Spinal cord (tissue), 10 donors: Measurements from ENCODE around the gene NAALADL1. TPM values are rescaled to one million over a fixed set of nuclear protein-coding genes. Genes with fewer than 3 reads are reported as not detected.

Source experiments
- DNase-seq, 6 donors: peaks; one replicate each; pipeline versions ENCODE4 v3.0.0 to v3.0.0-alpha.2; 2013 to 2015; ENCODE audit warnings: low spot score in 6 of 6, low read depth in 4 of 6
- H3K27ac ChIP-seq: one replicate; pipeline ENCODE4 v1.5.1; 2013; ENCODE audit warnings: low read depth, low read length, control low read depth
- H3K27me3 ChIP-seq: one replicate; pipeline ENCODE4 v1.6.1; 2013; ENCODE audit warnings: low read length; ENCODE audit not compliant: control insufficient read depth, insufficient read depth
- H3K36me3 ChIP-seq: one replicate; pipeline ENCODE4 v1.6.1; 2013; ENCODE audit warnings: low read length; ENCODE audit not compliant: control insufficient read depth, insufficient read depth
- H3K4me1 ChIP-seq: one replicate; pipeline ENCODE4 v1.6.1; 2013; ENCODE audit warnings: low read length; ENCODE audit not compliant: control insufficient read depth, insufficient read depth
- H3K4me3 ChIP-seq: one replicate; pipeline ENCODE4 v1.5.1; 2013; ENCODE audit warnings: low read depth, low read length, control low read depth
- H3K9me3 ChIP-seq: one replicate; pipeline ENCODE4 v1.6.1; 2013; ENCODE audit warnings: low read length; ENCODE audit not compliant: control insufficient read depth, insufficient read depth
- WGBS: methylation state at CpG from one replicate; pipeline ENCODE4 v1.1.5; 2013; ENCODE audit warnings: missing lambda C conversion rate; ENCODE audit not compliant: insufficient coverage; 5-methylcytosine and 5-hydroxymethylcytosine counted together
- polyA plus RNA-seq, 2 donors: library from polyadenylated mRNA; unstranded; fragments of 120-200 nt; gene quantifications; one replicate each; pipeline ENCODE4 v1.2.1, GENCODE V29; 2013; ENCODE audit not compliant: insufficient read length in 2 of 2
- total RNA-seq, 2 donors: library from RNA; depleted of rRNA in 1 of 2; stranded (reverse); fragments of 120-200 nt in 1 of 2; fragments of >200 nt in 1 of 2; gene quantifications; one replicate each; pipeline versions ENCODE4 v1.2.3 to v1.2.4, GENCODE V29; 2013 to 2014
- donor health status: healthy.

NAALADL1 gene
- total and polyA plus RNA-seq, 4 donors, result 5.5 to 25.2 (median 7.9) TPM

DNA sequence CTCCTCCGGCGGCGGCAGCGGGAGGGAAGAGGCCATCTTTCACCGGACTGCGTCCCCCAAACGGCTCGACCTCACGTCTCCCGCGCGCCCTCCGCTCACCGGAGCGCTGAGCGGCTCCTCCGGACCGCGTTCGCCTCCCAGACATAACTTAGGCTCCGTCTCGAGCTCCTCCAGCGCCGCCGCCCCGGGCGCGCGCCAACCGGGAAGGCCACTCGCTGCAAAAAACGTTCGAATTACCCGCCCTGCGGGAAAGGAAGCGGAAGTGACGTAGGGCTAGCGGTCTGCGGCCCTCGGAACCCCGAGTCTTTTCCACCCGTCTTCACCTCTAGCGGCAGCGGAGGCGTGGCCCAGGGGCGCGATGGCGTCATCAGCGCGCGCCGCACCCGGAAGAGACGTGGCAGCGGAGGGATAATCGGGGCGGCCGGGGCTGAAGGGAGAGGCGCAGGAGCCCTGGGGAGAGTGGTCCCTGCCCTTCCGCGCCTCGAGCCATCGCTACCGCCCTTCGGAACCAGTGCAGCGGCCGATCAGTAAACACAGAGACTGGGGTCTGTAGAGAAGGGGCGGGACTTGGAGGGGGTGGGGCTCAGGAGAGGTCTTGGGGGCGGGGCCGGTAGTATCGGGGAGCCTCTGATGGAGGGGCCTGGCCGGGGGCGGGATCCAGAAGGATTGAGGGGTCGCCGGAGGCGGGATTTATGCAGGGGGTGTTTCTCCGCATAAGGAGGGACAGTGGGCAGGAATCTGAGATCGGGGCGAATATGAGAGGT, 25.7 kb upstream of the NAALADL1 start, which contains the start of the genes CDCA5 and ZFPL1:
Gene CDCA5, minus strand, starts transcription at position 207 of the 764 bp plus-strand sequence. Its CDS starts 62 bp downstream, at position 145.
Gene ZFPL1, plus strand, starts transcription at position 389 of the 764 bp plus-strand sequence. CDS start 477 bp downstream, outside the sequence.
- peak; percentile 85 to 99 (median 93) for DNase-seq
- under 1% methylated on average over 77 of the region's 79 CpGs for WGBS
- H3K4me1 ChIP-seq, result peaks cover 24% of the 10 kb centered on the region
- H3K36me3 ChIP-seq, result peaks cover 39% of the 10 kb centered on the region
- H3K27ac ChIP-seq, result peak within 1 kb of the TSS; percentile 98
- H3K9me3 ChIP-seq, result no peaks in the 10 kb centered on the region
- H3K4me3 ChIP-seq, result peak within 1 kb of the TSS; percentile 85
- H3K27me3 ChIP-seq, result no peaks in the 10 kb centered on the region

DNA sequence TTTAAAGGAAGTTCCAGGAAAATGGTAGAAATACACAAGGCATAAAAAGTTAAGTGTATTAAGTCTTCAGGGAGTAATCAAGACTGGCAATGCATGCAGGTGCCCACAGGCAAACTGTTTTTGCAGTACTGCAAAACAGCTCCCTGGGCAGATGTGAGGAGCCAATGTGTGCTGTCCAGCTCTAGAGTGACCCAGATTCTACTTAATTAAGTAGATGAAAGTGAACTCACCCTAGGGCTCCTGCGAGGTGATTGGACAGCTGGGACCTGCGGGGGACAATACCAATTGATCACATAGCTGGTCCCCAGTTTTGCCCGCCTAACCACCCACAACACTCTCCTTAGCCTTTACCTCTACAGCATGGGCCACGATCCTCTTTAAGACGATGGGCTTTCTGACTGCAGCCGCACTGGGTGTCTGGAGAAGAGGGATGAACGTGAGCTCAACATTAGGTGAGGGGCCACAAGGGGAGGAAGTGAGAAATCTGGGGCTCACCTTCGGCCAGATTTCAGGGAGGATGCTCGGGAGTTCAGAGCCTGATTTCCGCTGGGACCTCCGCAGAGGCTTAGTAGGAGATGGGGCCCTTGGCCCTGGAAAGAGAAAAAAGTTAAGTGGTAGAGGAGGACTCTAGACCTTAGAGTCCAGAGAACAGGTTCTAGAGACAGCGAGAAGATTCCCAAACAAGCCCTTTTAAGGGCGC, 24.9 kb upstream of the NAALADL1 start:
- no peak for DNase-seq
- no peaks in the 10 kb centered on the region for H3K27me3 ChIP-seq
- H3K36me3 ChIP-seq, result peaks cover 38% of the 10 kb centered on the region
- H3K9me3 ChIP-seq, result no peaks in the 10 kb centered on the region
- H3K4me3 ChIP-seq, result peak overlapping the region; percentile 85
- H3K27ac ChIP-seq, result peak overlapping the region; percentile 98
- 0% methylated on average over 9 of the region's 13 CpGs for WGBS
- H3K4me1 ChIP-seq, result peaks cover 24% of the 10 kb centered on the region

DNA sequence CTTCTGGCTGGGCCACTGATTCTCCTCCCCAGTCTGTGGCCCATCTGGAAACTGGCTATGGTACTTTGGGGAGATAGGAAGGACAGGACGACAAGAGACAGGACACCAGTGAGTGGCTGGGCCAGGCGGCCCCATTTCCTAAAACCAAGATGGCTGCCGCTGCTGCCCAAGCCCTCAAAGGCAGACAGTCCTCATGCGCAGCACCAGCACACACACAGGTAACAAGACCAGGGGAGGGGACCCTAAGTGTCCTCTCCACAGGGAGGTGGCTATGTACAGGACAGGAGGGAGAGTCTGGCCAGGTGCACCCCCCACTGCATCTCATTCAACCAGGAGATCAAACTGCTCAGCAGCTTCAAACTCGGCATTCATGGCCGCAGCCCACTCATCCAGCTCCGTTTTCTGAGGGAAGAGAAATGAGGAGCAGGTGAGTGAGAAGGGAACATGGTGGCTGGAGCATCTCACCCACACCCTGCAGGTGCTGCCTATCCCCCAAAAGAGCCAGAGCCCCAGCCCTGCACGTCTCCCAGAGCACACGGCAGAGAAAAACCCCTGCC, 20.5 kb upstream of the NAALADL1 start:
- no peak for DNase-seq
- H3K27me3 ChIP-seq, result no peaks in the 10 kb centered on the region
- WGBS, result 100% methylated on average over 2 of the region's 9 CpGs
- H3K4me3 ChIP-seq, result no peak overlapping the region
- no peak overlapping the region for H3K27ac ChIP-seq
- H3K4me1 ChIP-seq, result peaks cover 13% of the 10 kb centered on the region
- H3K9me3 ChIP-seq, result no peaks in the 10 kb centered on the region
- peaks cover 14% of the 10 kb centered on the region for H3K36me3 ChIP-seq

DNA sequence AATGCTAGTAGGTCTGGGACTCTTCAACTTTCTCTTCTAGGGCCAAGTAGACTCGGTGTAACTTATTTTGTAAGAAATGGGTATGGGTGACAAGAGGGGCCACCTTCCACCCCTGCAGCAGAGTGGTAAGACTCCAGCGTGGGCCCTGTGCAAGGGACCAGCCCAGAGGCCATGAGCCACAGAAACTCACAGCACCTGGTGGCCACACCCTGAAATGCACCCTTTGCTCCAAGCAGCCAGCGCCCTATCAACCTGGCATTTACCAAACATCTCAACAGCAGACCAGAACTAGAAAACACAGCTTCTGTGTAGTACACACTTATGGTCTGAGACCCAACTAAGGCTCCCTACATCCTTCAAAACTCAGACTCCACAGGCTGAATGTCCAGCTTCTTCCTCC, 19.8 kb upstream of the NAALADL1 start:
- Histone ChIP-seq H3K27ac (no peak overlapping the region), H3K9me3 (no peaks in the 10 kb centered on the region), H3K27me3 (no peaks in the 10 kb centered on the region), H3K36me3 (peaks cover 14% of the 10 kb centered on the region), H3K4me1 (peaks cover 6% of the 10 kb centered on the region), H3K4me3 (no peak overlapping the region)
- no peak for DNase-seq
- 74% methylated on average over 3 of the region's 3 CpGs for WGBS

DNA sequence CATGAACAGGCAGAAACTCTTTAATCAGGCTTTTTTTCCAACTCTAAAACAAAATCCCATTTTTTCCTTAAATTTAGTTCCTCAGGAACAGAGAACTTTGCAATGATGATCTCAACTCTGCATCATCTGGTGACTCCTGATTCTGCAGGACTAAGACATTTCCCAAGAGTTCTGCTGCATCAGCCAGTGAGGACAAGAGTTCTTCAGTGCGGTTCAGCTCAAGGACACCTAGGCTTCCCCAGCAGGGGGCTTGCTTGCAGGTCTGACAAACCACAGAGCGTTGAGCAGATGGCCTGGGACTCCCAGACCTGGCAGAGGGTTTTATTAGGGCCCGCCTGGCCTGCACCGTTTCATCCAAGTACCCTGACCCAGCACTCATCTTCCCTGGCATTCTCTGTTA, 19.1 kb upstream of the NAALADL1 start:
- Histone ChIP-seq H3K36me3 (peaks cover 14% of the 10 kb centered on the region), H3K4me3 (no peak overlapping the region), H3K27ac (no peak overlapping the region), H3K27me3 (no peaks in the 10 kb centered on the region), H3K9me3 (no peaks in the 10 kb centered on the region), H3K4me1 (peaks cover 2% of the 10 kb centered on the region)
- WGBS, result 83% methylated on average over 4 of the region's 4 CpGs
- no peak for DNase-seq

DNA sequence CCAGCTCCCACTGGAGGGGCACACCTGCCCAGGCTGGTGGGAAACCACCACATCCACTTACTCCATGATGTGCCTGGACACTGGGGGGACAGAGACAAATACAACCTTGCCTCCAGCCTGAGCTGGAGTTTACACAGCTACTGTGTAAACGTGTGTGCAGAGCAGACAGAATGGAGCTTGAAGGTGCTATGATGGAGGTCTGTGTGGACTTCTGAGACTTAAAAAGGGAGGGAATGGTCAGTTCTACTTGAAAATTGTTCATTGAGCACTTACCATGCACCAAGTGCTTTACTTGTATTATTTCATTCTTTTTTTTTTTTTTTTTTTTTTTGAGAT, 14.2 kb upstream of the NAALADL1 start:
- WGBS, result no CpG with 5 or more reads among the region's 1 CpG
- Histone ChIP-seq H3K36me3 (peaks cover 1% of the 10 kb centered on the region), H3K4me3 (no peak overlapping the region), H3K9me3 (no peaks in the 10 kb centered on the region), H3K27me3 (no peaks in the 10 kb centered on the region), H3K4me1 (no peaks in the 10 kb centered on the region), H3K27ac (no peak overlapping the region)
- DNase-seq, result no peak

DNA sequence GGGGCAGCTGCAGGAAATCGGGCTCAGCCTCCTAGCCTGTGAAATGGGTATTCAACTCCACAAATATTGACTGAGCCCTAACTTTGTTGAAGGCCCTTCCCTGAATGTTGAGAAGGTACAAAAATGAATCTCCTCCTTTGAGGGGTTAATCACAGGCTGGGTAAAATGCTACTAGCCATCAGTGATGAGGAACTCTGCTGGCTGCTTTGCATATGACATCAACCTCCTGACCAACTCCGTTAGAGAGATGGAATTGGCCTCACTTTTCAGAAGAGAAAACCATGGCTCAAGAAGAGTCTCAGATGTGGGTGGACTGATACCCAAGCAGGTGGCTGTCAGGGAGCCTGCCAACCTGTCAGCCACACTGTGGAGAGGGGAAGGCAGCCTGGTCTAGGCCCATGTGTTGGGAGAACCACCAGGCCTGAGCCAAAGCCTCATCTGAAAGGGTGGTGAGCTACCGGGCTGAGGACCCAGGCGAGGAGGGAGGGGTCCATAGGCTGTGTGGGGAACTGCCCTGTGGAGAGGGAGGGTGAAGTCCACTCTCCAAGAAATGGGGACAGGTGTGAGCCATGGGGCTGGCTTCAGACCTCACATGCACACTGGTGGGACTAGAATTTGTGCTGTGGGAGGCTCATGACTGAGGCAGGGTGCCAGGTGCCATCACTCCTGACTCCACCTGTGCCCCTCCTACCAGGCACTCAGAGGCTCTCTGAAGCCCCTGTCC, 13.7 kb upstream of the NAALADL1 start:
- 71% methylated on average over 3 of the region's 4 CpGs for WGBS

DNA sequence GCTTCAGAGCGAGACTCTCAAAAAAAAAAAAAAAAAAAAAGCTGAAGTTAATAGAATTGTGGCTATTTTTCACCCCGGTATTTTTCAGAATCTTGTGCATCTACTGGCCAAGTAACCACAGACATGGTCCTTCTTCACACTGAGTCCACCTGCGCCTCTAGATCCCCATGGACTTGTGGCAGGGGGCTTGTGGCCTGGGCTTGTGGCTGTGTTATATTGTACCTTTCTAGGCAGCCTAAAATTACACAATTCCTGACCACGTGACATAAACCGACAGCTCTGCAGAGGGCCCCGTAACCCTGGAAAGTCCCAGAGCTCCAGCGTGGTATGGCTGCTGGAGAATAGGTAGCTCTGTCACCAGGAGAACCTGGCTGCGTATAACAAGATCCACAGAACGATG, 10.9 kb upstream of the NAALADL1 start:
- H3K4me3 ChIP-seq, result no peak overlapping the region
- WGBS, result 82% methylated on average over 3 of the region's 9 CpGs
- H3K27me3 ChIP-seq, result no peaks in the 10 kb centered on the region
- no peak overlapping the region for H3K27ac ChIP-seq
- H3K4me1 ChIP-seq, result no peaks in the 10 kb centered on the region
- H3K9me3 ChIP-seq, result no peaks in the 10 kb centered on the region
- no peak for DNase-seq
- H3K36me3 ChIP-seq, result no peaks in the 10 kb centered on the region

More for the DNA sequence above, 13.7 kb upstream of the NAALADL1 start:
- Histone ChIP-seq H3K27ac (no peak overlapping the region), H3K4me1 (no peaks in the 10 kb centered on the region), H3K4me3 (no peak overlapping the region), H3K9me3 (no peaks in the 10 kb centered on the region), H3K36me3 (no peaks in the 10 kb centered on the region), H3K27me3 (no peaks in the 10 kb centered on the region)
- no peak for DNase-seq

DNA sequence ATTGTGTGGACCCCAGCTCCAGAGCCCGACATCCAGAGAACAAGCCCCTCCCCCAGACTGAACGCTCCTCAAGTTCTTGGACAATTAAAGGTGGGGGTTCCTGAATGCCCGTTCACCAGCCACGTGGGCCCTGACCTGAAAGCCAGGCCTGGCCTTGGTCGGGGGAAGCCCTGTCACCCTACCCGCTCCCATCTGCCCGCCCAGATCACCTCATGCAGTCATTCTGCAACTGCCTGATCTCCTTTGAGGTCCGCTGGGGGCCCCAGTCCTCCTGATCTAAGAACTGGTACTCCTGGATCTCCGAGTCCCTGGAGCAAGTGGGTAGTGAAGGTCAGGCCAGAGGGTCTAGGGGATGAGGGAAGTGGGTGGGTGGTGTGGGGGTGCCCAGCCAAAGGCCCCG, 9.1 kb upstream of the NAALADL1 start:
- Histone ChIP-seq H3K9me3 (no peaks in the 10 kb centered on the region), H3K27me3 (no peaks in the 10 kb centered on the region), H3K27ac (no peak overlapping the region), H3K4me1 (no peaks in the 10 kb centered on the region), H3K36me3 (no peaks in the 10 kb centered on the region), H3K4me3 (no peak overlapping the region)
- WGBS, result 71% methylated on average over 8 of the region's 10 CpGs
- no peak for DNase-seq
